DMS53 treated with DMSO at 0.1 percent for 48 hours (cell line): ENCODE results near the gene TBC1D23.
A peak's percentile ranks its signal among the peaks of the same experiment; 100 is the strongest.
"Not testable (repeated sequence)": the region's sequence is repeated elsewhere in the genome, so short reads cannot be mapped to it uniquely, and the experiment has no call there.

Experiments
- DNase-seq: peaks from one replicate; lab custom pipeline; 2025; ENCODE audit not compliant: unreplicated experiment; lab: John Stamatoyannopoulos, UW

Gene TBC1D23

DNA sequence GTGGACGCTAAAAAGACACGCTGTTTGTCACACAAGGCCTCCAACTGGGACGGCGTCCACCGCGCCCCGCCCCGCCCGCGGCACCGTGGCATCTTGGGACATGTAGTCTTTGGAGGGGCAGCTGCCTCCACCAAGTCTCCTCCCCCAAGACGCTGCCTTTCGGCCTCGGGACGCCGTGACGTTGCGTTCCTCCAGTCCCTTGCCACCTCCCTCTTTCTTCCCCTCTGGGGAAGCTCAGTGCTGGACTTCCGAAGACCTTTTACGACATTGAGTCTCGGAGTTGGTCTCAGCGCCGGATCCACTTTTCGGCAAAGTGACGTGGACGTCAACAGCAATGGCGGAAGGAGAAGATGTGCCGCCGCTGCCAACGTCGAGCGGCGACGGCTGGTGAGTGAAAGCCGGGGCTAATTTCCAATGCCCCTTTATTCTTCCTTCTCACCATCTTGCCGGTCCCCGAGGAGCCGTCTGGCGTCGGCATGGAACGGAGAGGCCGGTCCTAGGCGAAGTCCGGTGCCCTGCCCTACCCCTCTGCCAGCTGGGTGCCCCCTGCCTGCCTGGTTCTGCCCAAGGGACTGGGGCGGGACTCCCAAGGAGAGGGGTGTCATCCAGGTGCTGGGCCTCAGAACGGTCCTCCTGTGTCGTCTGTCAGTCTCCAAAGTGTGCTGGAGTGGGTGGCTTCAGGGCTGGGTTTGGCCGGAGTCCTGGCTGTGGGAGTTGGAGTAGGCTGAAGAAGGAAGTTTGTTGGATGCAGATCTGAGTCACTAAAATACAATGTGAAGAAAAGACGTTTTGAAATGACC, at the start of gene TBC1D23:
Gene TBC1D23 (plus strand): TSS at position 308 of the 800 bp plus-strand sequence. CDS start 27 bp downstream, at position 335.
- peak; percentile 92 for DNase-seq

DNA sequence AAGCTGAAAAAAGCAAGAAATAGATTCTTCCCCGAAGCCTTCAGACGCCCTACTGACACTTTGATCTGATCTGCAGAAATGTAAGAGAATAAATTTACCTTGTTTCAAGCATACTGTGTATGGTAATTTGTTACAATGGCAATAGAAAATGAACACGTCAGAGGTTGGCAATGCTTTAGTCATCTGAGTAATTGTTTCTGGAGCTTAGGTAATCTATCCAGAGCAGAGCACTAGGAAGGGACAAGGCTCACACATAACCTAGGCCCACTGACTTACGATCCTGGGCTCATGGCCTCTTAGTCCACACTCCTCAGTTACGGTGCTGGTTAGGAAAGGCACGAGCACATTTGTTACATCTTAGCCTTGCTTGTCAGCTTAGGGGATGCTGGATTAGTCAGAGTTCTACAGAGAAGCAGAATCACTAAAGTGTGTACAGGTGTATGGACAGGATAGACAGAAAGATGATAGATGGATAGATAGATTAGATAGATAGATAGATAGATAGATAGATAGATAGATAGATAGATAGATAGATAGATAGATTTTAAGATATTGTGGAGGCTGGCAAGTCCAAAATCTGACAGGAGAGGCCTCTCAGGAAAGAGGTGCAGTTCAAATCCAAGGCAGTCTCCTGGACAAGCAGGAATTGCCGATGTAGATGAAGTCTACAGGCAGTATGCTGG, 46.8 kb upstream of the TBC1D23 start:
- DNase-seq, result no peak

DNA sequence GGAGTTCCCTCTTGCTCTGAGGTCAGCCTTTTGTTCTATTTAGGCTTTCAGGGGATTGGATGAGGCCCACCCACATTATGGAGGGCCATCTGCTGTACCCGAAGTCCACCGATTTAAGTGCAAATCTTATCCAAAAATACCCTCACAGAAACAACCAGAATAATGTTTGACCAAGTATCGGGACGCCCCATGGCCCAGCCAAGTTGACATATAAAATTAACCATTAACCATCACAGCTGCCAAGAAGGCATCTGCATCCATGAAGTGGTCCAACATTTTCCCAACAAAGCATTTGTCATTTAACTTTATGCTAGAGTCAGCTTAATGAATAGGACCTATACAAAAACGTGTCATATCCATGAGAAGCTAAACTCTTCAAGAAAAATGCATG, 46.2 kb upstream of the TBC1D23 start:
- DNase-seq, result no peak

GRCh38 chr3:100216713-100217112, 44.1 kb upstream of the TBC1D23 start:
- no peak for DNase-seq

- DNase-seq, result no peak
Measured at GRCh38 chr3:100221159-100221558, 39.6 kb upstream of the TBC1D23 start.

DNA sequence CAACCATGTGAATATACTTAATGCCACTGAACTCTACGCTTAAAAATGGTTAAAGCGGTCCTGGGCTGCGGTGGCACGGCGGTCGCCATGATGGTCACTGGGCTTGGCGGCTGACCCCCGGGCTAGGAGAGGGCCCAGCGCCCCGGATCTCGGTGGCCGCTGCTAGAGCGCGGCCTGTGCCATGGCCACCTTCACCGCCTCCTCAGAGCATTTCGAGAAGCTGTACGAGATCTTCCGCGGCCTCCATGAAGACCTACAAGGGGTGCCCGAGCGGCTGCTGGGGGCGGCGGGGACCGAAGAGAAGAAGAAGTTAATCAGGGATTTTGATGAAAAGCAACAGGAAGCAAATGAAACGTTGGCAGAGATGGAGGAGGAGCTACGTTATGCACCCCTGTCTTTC, 35.6 kb upstream of the TBC1D23 start:
- no peak for DNase-seq

DNA sequence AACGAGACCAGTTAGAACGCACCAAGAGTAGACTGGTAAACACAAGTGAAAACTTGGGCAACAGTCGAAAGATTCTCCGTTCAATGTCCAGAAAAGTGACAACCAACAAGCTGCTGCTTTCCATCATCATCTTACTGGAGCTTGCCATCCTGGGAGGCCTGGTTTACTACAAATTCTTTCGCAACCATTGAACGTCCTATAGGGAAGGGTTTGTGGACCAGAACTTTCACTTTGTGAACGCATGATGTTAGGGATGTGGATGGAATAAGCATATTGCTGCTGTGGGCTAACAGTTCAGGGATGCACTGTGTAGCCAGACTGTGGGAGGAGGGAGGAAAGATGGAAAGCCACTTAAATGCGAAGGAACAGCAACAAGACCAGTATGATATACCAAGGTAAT, 34.9 kb upstream of the TBC1D23 start:
- no peak for DNase-seq

DNA sequence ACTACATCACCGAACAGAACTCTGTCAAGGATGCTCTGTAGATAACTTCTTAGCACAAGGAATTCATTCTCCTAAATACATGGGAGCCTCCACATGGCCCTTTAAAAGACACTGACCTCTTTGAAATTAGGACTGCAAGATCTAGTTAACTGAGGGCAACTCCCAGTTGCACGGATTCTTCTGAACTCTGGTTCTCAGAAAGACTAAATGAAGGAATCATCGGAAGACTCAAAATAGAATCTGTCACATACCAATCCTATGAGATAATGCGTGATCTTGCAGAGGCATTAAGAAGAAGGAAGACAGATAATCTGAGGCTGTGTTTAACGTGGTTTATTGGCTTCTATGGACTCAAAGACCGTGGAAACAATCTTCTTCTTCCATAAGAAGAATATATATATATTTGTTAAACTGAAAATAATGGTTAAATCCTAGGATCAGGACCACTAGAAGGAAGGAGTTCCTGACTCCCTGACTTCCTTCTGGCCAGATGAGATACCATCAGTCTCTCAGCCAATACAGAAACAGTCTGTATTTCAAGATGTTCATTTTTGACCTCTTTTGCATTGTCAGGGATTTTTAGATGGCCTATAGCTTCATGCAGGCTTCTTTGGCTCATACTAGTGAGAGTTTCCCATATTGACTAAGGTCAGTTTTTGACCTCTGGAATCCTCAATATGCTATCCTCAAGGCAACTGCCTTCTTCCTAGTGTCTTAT, 33.9 kb upstream of the TBC1D23 start:
- DNase-seq, result no peak

GRCh38 chr3:100227511-100227921, 33.3 kb upstream of the TBC1D23 start:
- DNase-seq, result no peak

DNA sequence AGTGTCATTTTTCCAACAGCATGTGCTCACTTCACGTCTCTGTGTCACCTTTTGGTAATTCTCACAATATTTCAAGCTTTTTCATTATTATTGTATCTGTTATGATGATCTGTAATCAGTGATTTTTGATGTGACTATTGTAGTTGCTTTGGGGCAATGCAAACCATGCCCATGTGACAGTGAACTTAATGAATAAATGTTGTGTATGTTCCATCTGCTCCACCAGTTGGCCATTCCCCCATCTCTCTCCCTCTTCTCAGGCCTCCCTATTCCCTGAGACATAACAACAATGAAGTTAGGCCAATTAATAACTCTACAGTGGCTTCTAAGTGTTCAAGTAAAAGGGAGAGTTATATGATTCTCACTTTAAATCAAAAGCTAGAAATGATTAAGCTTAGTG, 32.5 kb upstream of the TBC1D23 start:
- DNase-seq, result no peak

- not testable (repeated sequence) for DNase-seq
Measured at GRCh38 chr3:100229188-100229587, 31.6 kb upstream of the TBC1D23 start.

DNA sequence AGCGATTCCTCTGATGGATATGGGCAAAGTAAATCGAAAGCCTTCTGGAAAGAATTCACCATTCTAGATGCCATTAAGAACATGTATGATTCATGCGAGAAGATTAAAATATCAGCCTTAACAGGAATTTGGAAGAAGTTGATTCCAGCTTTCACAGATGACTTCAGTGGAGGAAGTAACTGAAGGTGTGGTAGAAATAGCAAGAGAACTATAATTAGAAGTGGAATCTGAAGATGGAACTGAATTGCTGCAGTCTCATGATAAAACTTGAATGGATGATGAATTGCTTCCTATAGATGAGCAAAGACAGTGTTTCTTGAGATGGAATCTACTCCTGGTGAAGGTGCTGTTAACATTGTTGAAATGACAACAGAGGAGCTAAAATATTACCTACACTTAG, 30.1 kb upstream of the TBC1D23 start:
- no peak for DNase-seq

GRCh38 chr3:100231668-100232067, 29.1 kb upstream of the TBC1D23 start:
- DNase-seq, result no peak

- DNase-seq, result no peak
Measured at GRCh38 chr3:100234364-100234763, 26.4 kb upstream of the TBC1D23 start.

- no peak for DNase-seq
Measured at GRCh38 chr3:100238599-100238998, 22.2 kb upstream of the TBC1D23 start.

- not testable (repeated sequence) for DNase-seq
Measured at GRCh38 chr3:100242471-100242870, 18.3 kb upstream of the TBC1D23 start.

GRCh38 chr3:100244264-100244663, 16.5 kb upstream of the TBC1D23 start:
- DNase-seq, result no peak

GRCh38 chr3:100245136-100245535, 15.7 kb upstream of the TBC1D23 start:
- no peak for DNase-seq

- DNase-seq, result no peak
Measured at GRCh38 chr3:100245927-100246326, 14.9 kb upstream of the TBC1D23 start.

- no peak for DNase-seq
Measured at GRCh38 chr3:100246999-100247398, 13.8 kb upstream of the TBC1D23 start.

DNA sequence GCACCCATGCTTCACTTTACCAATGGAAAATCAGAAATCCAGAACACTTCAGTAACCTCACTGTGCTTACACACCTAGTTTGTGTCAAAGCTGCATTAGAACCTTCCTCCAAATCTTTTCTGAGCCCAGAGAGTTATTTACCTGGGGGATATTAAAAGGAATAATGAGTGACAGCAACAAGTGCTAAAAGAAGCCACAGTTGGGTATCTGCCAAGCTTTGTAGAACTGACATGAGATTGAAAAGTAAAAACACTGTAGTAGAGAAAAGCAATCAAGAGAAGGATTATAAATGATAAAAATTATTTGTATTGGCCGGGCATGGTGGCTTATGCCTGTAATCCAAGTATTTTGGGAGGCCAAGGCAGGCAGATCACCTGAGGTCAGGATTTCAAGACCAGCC, 8.8 kb upstream of the TBC1D23 start:
- DNase-seq, result no peak
